HepG2 (cell line): Measurements from ENCODE around the gene SLIT3. TPM values are rescaled to one million over a fixed set of nuclear protein-coding genes. Genes with fewer than 3 reads are reported as not detected.

ENCODE experiments used
- ATAC-seq: fragments of 200-7000 bp; cut with Tn5 transposase; 3 replicates; pipeline ENCODE4 v1.9.1; 2020; ENCODE audit warnings: mild to moderate bottlenecking, moderate library complexity
- BruUV-seq: library from RNA; stranded (reverse); fragments of 400-500 nt; replicated peaks from 2 replicates; lab custom pipeline; 2021; lab: Mats Ljungman, UMichigan
- CTCF ChIA-PET: fragments of 300-600 bp; formaldehyde crosslinking; extraction: SDS; loops from one replicate; lab custom pipeline; 2021; ENCODE audit warnings: low total read pairs, inconsistent platforms, low intra/inter-chr PET ratio; lab: Yijun Ruan, JAX
- POLR2A ChIA-PET: fragments of 350-600 bp; sonication (Branson Sonifier 250); formaldehyde crosslinking; loops from one replicate; lab custom pipeline; 2020; ENCODE audit warnings: antibody characterized with exemption, inconsistent platforms; lab: Yijun Ruan, JAX
- DNase-seq: peaks from one replicate; pipeline ENCODE4 v3.0.0-alpha.2; 2015; ENCODE audit warnings: low spot score
- FAIRE-seq: peaks from 3 replicates; lab custom pipeline; 2011; peaks lifted over from hg19 to GRCh38; lab: Jason Lieb, UNC
- H2AFZ ChIP-seq: one replicate; pipeline ENCODE4 v1.6.1; 2011; ENCODE audit warnings: low read length, inconsistent platforms
- H3K27ac ChIP-seq: fragments of 300-600 bp; 3 replicates; pipeline ENCODE4 v1.8.0; 2011; ENCODE audit warnings: mixed run types, mild to moderate bottlenecking, mixed read lengths, low read length, inconsistent platforms; ENCODE audit not compliant: insufficient read depth; ENCODE audit errors: extremely low read length
- H3K27me3 ChIP-seq, 2 experiments: fragments of 200-600 bp in 1 of 2; 2 replicates in 1 of 2; 3 replicates in 1 of 2; pipeline versions ENCODE4 v1.6.0 to v1.8.0; 2011; ENCODE audit warnings: low read length in 2 of 2, mild to moderate bottlenecking in 2 of 2, moderate library complexity in 2 of 2, inconsistent platforms in 1 of 2; ENCODE audit not compliant: insufficient read depth in 2 of 2, control insufficient read depth in 1 of 2
- H3K36me3 ChIP-seq, 2 experiments: fragments of 200-600 bp in 1 of 2; replicated peaks in 1 of 2; 2 replicates in 1 of 2; 3 replicates in 1 of 2; pipeline versions ENCODE4 v1.5.1 to v1.8.0; 2011; ENCODE audit warnings: low read length in 2 of 2, inconsistent platforms in 1 of 2; ENCODE audit not compliant: insufficient read depth in 2 of 2, control insufficient read depth in 1 of 2
- H3K4me1 ChIP-seq: 2 replicates; pipeline ENCODE4 v1.5.1; 2012; ENCODE audit warnings: low read length, inconsistent platforms; ENCODE audit not compliant: insufficient read depth
- H3K4me2 ChIP-seq: 2 replicates; pipeline ENCODE4 v1.6.0; 2011; ENCODE audit warnings: low read depth, low read length, inconsistent platforms
- H3K4me3 ChIP-seq, 3 experiments: fragments of 200-600 bp in 1 of 3; sonication (generic), shearing (Covaris generic) in 1 of 3; replicated peaks in 1 of 3; 2 replicates each; pipeline ENCODE4 v1.5.1; 2011 to 2016; ENCODE audit warnings: low read length in 3 of 3, inconsistent platforms in 2 of 3, low read depth in 2 of 3, mild to moderate bottlenecking in 2 of 3, control low read depth in 1 of 3, mixed read lengths in 1 of 3; ENCODE audit not compliant: insufficient read depth in 1 of 3
- H3K79me2 ChIP-seq: one replicate; pipeline ENCODE4 v1.6.1; 2011; ENCODE audit warnings: low read length, inconsistent platforms; ENCODE audit not compliant: insufficient read depth
- H3K9ac ChIP-seq: 2 replicates; pipeline ENCODE4 v1.6.0; 2011; ENCODE audit warnings: mild to moderate bottlenecking, low read depth, low read length, inconsistent platforms; ENCODE audit not compliant: insufficient read depth
- H3K9me3 ChIP-seq: 2 replicates; pipeline ENCODE4 v1.5.1; 2012; ENCODE audit warnings: mild to moderate bottlenecking, low read length
- H4K20me1 ChIP-seq: 2 replicates; pipeline ENCODE4 v1.6.0; 2011; ENCODE audit warnings: inconsistent platforms, mild to moderate bottlenecking, low read length, moderate library complexity; ENCODE audit not compliant: insufficient read depth
- ATF1 ChIP-seq: IDR thresholded peaks from 2 replicates; pipeline ENCODE4 v1.6.1; 2016; ENCODE audit warnings: mild to moderate bottlenecking, control low read depth
- KLF11 ChIP-seq: IDR thresholded peaks from 2 replicates; pipeline ENCODE4 v1.6.1; 2016; ENCODE audit warnings: missing compliant biosample characterization
- PCBP2 ChIP-seq: fragments of 200-400 bp; formaldehyde crosslinking; optimal IDR thresholded peaks from 2 replicates; pipeline ENCODE3; 2018; ENCODE audit warnings: low read length, low read depth; ENCODE audit not compliant: poor library complexity, severe bottlenecking
- PREB ChIP-seq: sonication (generic); formaldehyde crosslinking; IDR thresholded peaks from 2 replicates; pipeline ENCODE4 v1.4.0; 2020; ENCODE audit warnings: missing genetic modification reagents
- RBAK ChIP-seq: sonication (generic); formaldehyde crosslinking; IDR thresholded peaks from 2 replicates; pipeline ENCODE4 v1.5.1; 2020; ENCODE audit warnings: mild to moderate bottlenecking, missing genetic modification reagents
- SSRP1 ChIP-seq: IDR thresholded peaks from 2 replicates; pipeline ENCODE4 v1.6.1; 2016; ENCODE audit warnings: control low read depth
- ZMAT5 ChIP-seq: sonication (generic); formaldehyde crosslinking; IDR thresholded peaks from 2 replicates; pipeline ENCODE4 v1.5.0; 2020; ENCODE audit warnings: mild to moderate bottlenecking, low read depth, missing genetic modification reagents, borderline replicate concordance
- ZNF234 ChIP-seq: sonication (generic); formaldehyde crosslinking; conservative IDR thresholded peaks from 2 replicates; pipeline ENCODE4 v1.5.1; 2020; ENCODE audit warnings: mild to moderate bottlenecking, missing genetic modification reagents
- WGBS: methylation state at CpG from one replicate; pipeline ENCODE4 v1.1.6; 2017; ENCODE audit warnings: low lambda C conversion rate; 5-methylcytosine and 5-hydroxymethylcytosine counted together
- in situ Hi-C: cut with HindIII; loops from 2 replicates; pipeline ENCODE4 v1.10.0; 2017; ENCODE audit warnings: low pct_unique_long_range_greater_than_20kb; ENCODE audit not compliant: extremely low pct_ligation_motif_present
- intact Hi-C: fragments of 100-400 bp; cut with micrococcal nuclease; formaldehyde crosslinking; loops from one replicate; pipeline ENCODE4 v1.10.0; 2022; ENCODE audit not compliant: unreplicated experiment
- polyA plus RNA-seq, 8 experiments: library from polyadenylated mRNA; depleted of rRNA in 3 of 8; stranded (reverse) in 7 of 8; unstranded in 1 of 8; fragments of >200 nt; fragmentation: Illumina TruSeq in 4 of 8; extraction: Trizol in 4 of 8; gene quantifications; 2 replicates each; pipeline versions ENCODE4 v1.2.1 to v1.2.3, GENCODE V29; 2011 to 2016; ENCODE audit warnings: low read depth in 4 of 8, missing spikeins in 1 of 8, mixed read lengths in 1 of 8; ENCODE audit not compliant: insufficient read depth in 1 of 8
- total RNA-seq, 5 experiments: library from RNA; depleted of rRNA; stranded (reverse); fragments of >200 nt; fragmentation: Illumina TruSeq; extraction: Trizol; gene quantifications; 2 replicates each; pipeline ENCODE4 v1.2.3, GENCODE V29; 2016; ENCODE audit warnings: low read depth in 1 of 5

SLIT3 gene
- total and polyA plus RNA-seq, 2 of the 13 experiments (the other 11 are each of a cell fraction or from before 2014, with no cell fraction given) = not detected

- FAIRE-seq (no peak), ATAC-seq (no peak), DNase-seq (no peak)
- Histone ChIP-seq H3K27me3 (peaks cover 0 to 11% of the 10 kb centered on the region in 2 experiments; a peak in 1 of 5 replicates), H3K27ac (no peak overlapping the region), H3K79me2 (no peaks in the 10 kb centered on the region), H3K4me2 (no peak overlapping the region), H4K20me1 (no peaks in the 10 kb centered on the region), H3K4me3 (no peak overlapping the region), H2AFZ (no peak overlapping the region), H3K36me3 (no peaks in the 10 kb centered on the region), H3K9ac (no peak overlapping the region), H3K4me1 (no peaks in the 10 kb centered on the region), H3K9me3 (no peaks in the 10 kb centered on the region)
- BruUV-seq = no TSS peak
- CTCF ChIA-PET = no interaction called here
- POLR2A ChIA-PET = no interaction called here
- intact Hi-C loops = no loop called here
- TF ChIP-seq ZMAT5 (CRISPR knock-in tag) (no peak), PREB (CRISPR knock-in tag) (no peak), ATF1 (no peak), KLF11 (no peak), PCBP2 (no peak)
- 62% methylated on average over 5 of the region's 5 CpGs for WGBS
- in situ Hi-C loops = no loop called here
Observed at GRCh38 chr5:168965638-168966037, 335.3 kb downstream of the SLIT3 start.

GRCh38 chr5:168964182-168964581, 336.8 kb downstream of the SLIT3 start:
- H2AFZ ChIP-seq = no peak overlapping the region
- WGBS = 12% methylated on average over 3 of the region's 3 CpGs
- peaks cover 0 to 7% of the 10 kb centered on the region in 2 experiments; a peak in 1 of 5 replicates for H3K27me3 ChIP-seq
- POLR2A ChIA-PET = no interaction called here
- intact Hi-C loops (no loop called here), in situ Hi-C loops (no loop called here)
- no peak for TF ChIP-seq ZNF234 (CRISPR knock-in tag)
- TF ChIP-seq SSRP1 (CRISPR knock-in tag) = no peak
- no peak for TF ChIP-seq RBAK
- no peak overlapping the region for H3K4me2 ChIP-seq
- H3K79me2 ChIP-seq = no peaks in the 10 kb centered on the region
- CTCF ChIA-PET = no interaction called here
- no TSS peak for BruUV-seq
- no peak overlapping the region for H3K27ac ChIP-seq
- no peaks in the 10 kb centered on the region for H3K4me1 ChIP-seq
- no peak for DNase-seq
- H3K36me3 ChIP-seq = no peaks in the 10 kb centered on the region
- H3K9ac ChIP-seq = no peak overlapping the region
- no peaks in the 10 kb centered on the region for H3K9me3 ChIP-seq
- no peak for FAIRE-seq
- ATAC-seq = no peak
- no peak overlapping the region for H3K4me3 ChIP-seq
- H4K20me1 ChIP-seq = no peaks in the 10 kb centered on the region
